NCI-H2081 (cell line): ENCODE data around the gene DOCK4.
"Not testable (repeated sequence)": the region's sequence is repeated elsewhere in the genome, so short reads cannot be mapped to it uniquely, and the experiment has no call there.

Source experiments
- DNase-seq, 2 experiments: peaks; one replicate each; lab custom pipeline; 2025; lab: John Stamatoyannopoulos, UW

Gene DOCK4

DNA sequence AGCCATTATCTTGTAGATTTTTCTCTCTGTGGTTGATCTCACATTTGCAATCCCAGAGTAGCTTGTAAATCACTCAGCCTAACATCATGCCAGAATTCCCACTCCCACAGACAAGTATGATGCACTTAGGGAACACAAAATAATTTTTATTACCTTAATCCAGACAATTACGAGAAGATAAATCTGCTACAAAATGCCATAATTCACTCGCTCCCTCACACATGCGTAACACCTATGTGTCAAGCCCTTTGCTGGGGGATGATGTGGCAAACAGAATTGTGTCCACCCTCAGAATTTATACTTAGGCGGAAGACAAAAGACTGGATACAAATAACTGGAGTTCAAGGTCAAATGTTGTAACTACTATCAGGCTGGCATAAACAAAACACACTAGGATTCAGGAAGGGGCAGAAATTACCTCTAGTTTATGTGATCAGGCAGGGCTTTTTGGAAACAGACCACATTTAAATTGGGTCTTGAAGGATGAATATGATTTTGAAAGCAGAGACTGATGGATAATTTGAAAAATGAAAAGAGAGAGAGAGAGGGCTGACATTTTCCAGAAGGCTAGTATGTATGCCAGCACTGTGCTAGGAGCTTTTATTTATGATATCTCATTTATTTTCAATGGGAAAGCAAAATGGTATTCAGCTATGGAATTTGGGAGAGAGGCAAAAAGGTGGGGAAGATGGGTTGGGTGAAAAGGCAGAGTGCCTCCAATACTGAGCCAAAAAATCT is 69.8 kb downstream of the DOCK4 start:
- no peak for DNase-seq

DNA sequence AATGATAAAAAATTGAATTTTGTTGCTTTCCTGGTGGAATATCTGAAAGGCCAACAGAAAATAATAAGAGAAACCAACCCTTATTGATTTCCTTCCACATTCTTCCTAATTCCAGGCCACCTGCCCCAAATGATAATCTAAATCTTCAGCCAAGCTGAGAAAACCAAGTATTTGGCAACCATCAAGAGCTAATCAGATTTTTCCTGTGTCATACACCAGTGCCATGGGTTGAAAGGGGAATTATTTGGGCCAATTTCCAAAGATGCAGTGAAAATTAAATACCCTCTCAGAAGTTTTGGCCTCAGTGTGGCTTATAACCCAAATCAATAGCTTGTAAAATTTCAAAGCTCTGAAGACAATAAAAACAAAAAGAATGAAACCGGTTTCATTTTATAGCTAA is 70.4 kb downstream of the DOCK4 start:
- no peak for DNase-seq

DNA sequence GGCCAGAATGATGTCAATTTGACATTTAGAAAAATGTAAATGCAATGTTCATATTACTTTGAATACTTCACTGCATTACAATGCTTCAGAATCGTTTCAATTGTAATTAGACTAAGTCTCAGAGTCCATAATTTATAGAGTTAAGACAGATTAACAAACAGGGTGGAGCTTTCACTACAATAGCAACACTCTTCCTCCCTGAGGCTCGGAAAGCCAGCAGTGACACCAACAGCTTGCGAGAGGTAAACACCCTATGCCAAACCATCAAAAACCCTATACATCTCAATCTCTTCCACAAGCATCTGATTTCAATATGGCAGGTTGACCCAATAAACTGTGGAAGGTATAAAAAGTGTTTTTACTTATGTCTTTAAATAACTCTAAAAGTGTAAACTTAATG is 72.2 kb downstream of the DOCK4 start:
- DNase-seq, result no peak

DNA sequence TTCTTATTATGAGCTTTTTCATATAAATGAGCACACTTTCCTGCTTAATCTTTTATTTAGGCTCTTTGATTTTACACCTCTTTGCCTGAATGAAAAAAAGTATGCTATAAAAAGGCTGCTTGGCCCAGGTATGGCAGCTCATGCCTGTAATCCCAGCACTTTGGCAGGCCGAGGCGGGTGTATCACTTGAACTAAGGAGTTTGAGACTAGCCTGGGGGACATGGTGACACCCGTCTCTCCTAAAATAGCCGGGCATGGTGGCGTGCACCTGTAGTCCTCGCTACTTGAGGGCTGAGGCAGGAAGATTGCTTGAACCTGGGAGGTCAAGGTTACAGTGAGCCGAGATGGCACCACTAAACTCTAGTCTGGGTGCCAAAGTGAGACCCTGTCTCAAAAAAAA is 72.9 kb downstream of the DOCK4 start:
- no peak for DNase-seq

DNA sequence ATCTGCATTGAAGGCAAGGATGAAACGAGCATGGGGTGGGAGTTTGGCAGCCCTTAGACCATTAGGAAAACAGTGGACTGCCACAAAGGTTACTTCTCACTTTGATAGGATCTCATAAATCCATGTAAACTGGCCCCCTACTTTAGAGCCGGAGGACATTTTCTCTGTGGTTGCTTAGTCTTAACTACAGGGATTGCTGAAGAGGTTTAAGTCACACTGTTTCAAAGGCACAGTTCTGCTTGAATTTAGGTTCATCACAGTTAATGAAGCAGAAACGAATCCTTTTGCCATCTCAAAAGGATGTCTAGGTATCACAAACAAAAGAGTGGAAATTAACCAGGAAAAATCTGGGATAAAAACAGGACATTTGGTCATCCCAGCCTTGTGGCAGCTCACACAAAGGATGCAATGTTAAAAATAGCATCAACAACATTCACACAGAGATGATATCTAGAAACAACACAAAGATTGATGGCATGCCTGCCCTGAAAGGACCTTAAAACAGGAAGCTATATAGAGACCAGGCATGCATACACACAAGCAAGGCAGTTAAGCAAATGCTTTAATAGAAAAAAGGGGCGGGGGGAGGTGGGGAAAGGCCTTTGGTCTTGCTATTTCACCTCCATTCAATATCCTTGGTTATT is 74.0 kb downstream of the DOCK4 start:
- DNase-seq, result no peak

DNA sequence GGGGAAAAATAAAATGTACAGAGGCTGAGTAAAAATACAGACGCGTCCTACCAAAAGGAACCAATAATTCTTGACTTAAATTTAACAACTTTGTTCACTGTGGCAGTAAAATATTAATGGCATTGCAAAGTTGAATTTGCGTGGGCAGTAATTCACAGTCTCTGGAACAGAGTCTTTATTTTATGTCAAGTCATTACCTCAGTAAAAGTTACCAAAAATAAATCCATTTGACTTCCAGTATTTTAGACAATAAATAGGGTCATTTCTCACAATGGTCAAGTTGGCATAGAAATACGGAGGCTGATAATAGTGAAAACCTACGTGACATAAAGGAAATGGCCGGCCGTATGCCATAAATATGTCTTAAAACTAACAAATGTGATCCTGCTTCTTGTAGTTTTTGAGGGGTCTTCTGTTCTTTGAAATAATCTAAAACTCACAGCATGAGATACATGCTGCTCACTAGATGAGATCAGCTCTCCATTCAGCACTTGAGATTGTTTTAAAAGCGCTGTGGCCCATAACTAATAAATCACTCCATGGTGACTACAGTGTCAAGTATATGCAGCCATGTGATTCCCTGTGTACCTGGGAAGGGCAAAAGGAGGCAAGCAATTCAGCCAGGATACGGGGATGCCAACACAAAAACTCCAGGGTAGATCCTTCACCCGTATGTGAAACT is 75.3 kb downstream of the DOCK4 start:
- peak in 1 of 2 experiments; percentile 42 for DNase-seq

DNA sequence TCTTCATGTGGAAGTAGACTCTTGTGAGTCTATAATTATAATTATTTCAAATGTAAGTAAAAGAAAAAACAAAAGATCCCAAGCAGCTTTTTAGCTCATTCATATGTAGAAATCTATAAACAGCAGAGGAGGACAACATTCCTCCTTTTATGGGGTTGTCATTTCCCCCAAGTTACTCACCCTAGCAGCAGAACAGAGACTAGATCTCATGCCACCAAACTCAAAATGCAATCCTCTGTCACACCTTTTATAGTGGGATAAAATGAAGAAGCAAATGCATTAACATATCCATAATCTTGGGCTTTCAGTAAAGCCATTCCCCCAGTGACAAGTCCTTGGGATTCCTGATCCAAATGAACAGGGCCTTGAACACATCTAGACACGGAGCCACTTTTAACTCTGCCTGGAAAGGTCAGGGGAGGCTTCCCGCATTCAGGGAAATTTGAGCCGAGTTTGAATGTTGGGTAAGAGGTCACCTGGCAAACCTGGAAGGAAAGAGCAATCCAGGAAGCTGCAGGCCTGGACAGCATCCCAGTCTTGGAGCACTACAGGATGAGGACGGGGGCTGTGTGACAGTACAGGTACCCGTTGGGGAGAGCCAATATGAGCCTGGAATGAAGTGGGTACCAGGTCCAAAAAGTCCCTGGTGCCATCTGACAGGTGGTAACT is 76.4 kb downstream of the DOCK4 start:
- DNase-seq, result peak; percentile 35 to 70

DNA sequence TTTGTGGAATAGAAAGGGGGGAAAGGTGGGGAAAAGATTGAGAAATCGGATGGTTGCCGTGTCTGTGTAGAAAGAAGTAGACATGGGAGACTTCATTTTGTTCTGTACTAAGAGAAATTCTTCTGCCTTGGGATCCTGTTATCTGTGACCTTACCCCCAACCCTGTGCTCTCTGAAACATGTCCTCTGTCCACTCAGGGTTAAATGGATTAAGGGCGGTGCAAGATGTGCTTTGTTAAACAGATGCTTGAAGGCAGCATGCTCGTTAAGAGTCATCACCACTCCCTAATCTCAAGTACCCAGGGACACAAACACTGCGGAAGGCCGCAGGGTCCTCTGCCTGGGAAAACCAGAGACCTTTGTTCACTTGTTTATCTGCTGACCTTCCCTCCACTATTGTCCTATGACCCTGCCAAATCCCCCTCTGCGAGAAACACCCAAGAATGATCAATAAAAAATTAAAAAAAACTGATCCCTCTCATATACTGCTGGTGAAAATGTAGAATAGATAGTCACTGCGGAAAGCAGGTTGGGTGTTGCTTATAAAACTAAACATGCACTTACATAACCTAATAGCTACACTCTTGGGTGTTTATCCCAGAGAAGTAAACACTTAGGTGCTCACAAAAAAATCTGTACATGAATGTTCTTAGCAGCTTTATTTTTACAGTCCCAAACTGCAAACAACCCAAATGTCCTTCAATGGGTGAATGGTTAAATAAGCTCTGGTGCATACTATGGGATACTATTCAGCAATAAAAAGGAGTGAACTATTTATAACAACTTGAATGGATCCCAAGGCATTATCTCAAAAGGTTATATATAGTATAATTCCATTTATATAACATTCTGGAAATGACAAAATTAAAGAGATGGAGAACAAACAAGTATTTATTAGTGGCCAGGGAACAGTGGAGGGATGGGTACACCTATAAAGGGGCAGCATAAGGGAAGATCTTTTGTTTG is 77.5 kb downstream of the DOCK4 start:
- DNase-seq, result not testable (repeated sequence)

DNA sequence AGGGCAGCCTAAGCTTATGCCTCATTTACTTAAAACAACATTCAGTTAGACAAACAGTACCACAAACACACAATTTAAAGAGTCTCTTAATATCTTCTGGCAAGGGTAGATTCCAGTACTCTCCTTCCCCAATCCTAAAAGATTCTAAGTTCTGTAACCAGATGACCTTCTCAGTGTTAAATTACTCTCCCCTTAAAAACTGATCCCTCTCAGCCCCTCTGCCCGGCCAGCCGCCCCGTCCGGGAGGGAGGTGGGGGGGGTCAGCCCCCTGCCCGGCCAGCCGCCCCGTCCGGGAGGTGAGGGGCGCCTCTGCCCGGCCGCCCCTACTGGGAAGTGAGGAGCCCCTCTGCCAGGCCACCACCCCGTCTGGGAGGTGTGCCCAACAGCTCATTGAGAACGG is 78.2 kb downstream of the DOCK4 start:
- not testable (repeated sequence) for DNase-seq

DNA sequence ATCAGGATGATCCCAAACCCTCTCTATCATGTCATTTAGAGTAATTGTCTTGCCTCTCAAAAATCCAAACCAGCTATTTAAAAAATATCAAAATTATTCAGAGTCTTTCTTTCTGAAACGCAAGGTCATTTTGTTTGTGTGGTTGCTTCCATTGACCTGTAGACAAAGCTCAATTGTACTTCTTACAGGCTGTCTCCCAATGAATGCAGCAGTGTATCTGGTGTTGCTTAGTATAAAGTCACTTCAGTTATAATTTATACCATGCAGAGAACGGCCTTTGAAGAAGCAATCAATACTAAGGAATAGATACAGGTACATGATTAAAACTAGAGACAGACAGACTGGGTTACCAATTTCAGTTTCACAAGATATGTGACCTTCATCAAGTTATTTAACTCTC is 80.9 kb downstream of the DOCK4 start:
- no peak for DNase-seq

DNA sequence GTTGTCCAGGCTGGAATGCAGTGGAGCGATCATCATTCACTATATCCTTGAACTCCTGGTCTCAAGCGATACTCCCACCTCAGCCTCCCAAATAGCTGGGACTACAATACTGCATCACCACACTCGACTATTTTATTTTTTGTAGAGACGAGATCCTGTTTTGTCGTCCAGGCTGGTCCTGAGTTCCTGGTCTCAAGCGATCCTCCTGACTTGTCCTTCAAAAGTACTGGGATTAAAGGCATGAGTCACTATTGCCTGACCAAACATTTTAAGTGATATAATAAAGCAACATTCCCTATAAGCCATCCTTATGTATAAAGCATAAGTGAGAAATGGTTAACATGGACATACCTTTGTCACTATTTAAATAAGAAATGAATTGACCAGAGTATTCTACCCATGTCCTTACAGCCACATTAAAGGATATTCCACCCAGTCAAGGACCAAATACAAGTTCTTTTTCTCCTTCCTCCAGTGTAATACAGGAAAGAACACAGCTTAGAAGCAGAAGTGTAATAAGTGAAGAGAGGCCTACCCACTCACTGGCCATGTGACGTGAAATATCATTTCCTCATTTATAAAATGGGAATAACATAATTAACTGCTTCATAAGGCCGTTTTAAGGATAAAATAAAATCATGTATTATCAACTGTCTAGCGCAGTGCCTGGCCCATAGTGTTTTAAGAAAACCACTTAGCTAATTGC is 82.0 kb downstream of the DOCK4 start:
- DNase-seq, result no peak

DNA sequence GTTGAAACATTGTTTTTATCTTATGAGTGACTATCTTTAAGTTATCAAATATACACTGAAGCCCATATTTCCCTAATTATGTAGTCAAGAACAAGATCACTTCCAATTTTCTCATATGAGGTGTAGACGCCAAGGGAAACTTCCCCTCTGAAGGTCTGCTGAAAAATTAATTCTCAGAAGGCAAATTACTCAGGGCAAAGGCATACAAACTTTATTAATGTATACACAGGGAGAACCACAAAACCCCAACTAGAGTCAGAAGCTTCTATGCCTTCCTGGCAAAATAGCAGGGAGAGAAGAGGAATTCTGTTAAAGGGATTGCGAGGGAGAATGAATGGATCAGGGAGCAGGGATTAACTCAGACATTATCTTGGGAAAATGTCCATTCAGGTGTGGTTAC is 83.4 kb downstream of the DOCK4 start:
- no peak for DNase-seq

DNA sequence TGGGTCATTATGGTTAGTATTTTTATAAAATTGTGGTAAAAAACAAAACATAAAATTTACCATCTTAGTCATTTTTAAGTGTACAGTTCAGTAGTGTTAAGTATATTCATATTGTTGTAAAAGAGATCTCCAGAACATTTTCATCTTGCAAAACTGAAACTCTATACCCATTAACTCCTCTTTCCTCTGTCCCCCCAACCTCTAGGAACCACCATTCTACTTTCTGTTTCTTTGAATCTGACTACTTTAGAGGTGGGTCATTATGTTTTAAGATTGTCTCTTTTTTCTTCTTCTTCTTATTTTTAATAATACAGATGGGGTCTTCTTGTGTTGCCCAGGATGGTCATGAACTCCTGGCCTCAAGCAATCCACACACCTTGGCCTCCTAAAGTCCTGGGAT is 84.1 kb downstream of the DOCK4 start:
- no peak for DNase-seq

DNA sequence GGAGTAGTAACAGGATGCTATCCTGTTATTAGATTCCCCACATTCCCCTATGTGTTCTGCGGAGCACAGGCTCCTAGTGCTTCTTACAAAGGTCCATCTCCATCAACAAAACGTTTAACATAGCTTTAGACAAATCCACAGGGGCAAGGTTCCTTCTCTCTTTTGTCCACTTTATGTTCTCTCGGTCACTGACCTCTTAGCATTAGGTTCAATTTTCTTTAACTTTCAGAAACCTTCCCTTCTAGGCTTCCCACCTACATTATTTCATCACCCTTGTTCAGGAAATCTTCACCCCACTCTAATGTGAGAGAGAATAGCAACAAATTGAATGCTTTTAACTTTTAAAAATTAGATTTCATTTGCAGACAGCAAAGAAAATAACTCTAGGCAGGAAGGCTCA is 84.9 kb downstream of the DOCK4 start:
- no peak for DNase-seq

DNA sequence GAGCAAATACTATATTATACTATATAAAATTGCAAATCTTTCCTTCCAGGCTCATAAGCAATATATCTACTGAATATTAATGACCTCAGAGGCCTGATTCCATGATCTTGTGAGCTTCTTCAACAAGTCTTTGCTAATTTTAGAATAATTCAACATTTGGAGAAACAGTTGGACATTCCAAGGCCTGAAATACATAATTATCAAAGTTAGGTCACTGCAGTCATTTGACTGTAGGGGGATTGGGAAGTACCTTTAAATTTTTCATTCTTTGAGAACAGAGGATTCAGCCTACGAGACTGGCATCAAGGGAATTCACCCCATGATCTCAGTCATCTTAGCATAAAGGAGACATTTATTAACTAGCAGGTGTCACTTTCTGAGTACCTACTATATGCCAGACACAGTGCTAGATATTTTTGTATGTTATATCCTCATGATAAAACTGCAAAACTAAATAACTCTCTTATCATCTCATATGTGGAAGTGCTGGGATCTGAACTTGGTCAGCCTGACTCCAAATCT is 85.4 kb downstream of the DOCK4 start:
- no peak for DNase-seq

DNA sequence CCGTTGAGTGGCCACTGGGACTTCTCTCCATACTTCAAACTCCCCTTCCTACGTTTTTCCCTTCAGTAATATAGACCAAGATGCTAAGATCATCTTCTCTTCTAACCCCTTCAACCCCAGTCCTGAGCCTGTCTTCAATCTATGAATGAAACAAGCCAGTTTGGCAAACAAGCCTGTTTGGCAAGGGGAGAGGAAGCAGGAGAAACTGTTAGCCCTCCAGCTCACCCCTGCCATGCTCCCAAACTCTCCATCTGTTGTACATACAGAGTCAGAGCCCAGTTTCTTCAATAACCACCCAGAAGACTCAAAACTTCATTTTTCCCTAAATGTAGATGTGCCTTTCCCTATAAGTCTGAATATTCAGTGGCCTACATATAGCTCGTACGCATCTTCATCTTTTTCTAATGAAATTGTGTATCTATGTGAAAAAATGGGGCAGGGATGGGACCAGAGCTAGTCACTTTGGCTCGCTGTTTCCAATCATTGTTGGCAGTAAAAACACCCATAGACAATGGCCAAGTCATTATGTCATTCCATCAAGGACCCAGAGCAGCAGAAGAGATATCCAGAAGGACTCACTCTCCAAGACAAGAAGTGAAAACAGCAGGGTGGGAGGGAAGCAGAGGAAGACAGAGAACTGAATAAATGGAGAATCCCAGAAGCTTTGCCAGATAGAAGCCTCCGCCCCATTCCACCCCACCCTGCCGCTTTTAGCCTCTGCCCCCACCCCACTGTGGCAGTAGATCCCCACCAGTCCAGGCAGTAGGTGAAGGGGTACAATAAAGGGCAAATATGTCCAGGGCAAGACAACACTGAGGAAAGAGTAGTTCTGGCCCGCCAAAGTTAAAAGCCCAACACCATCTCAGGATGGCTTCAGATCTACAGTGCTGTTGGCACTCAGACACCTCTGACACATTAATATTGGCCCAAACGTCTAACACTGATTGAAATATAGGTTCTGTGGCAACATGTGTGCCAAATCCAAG is 87.3 kb downstream of the DOCK4 start:
- no peak for DNase-seq

DNA sequence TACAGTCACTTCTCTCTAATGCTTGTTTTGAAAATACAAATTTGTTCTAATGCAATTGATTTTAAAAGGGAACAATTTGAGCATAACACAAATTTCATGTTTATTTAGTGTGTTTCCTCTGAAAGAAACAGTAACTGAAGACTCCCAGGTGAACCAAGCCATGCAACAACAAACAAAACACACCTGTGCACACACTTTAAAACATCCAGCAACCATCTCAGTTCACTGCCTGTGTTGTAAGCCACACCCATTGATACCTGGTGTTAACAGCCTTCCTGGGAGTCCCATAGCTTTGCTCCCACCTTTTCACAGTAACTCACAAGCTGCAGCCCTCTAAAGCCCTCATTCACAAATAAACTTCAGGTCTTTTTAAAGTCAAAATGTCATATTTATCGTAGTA is 89.3 kb downstream of the DOCK4 start:
- DNase-seq, result peak; percentile 54 to 87

DNA sequence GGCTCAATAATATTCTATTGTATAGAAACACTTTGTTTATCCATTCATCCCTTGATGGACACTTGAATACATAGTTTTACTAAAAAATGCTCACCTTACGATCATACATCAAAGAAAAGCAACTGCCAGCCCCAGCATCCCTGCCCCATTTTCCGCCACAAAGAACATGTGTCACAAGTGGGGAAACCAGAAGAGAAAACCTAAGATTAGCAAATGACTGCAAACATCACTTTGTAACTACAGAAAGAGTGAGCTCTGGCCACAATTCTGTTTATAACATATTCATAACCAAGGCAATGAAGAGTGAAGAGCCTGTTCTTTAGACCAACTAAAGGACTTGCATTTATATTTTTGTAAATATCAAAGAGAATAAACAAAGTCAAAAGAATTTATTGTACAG is 89.8 kb downstream of the DOCK4 start:
- no peak for DNase-seq

DNA sequence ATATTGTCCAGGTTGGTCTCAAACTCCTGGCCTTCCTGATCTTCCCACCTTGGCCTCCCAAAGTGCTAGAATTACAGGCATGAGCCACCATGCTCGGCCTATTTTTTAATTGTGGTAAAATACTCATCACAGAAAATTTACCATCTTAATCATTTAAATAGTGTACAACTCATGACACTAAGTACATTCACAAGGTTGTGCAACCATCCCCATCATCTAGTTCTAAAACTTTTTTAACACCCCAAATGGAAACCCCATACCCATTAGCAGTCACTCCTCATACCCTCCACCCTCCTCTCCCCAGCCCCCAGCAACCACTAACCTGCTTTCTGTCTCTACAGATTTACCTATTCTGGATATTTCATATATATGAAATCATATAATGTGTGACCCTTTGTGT is 90.3 kb downstream of the DOCK4 start:
- DNase-seq, result no peak
